Adipose tissue (tissue), 3 donors: ENCODE results near the gene CFAP46. TPM values are rescaled to one million over a fixed set of nuclear protein-coding genes. Genes with fewer than 3 reads are reported as not detected.
"Not testable (repeated sequence)": the region's sequence is repeated elsewhere in the genome, so short reads cannot be mapped to it uniquely, and the experiment has no call there.

Experiments used
- H3K27ac ChIP-seq: one replicate; pipeline ENCODE4 v1.5.1; 2013; ENCODE audit warnings: low read depth, low read length
- WGBS, 3 donors: extraction: QIAGEN DNeasy Blood & Tissue Kit; methylation state at CpG; one replicate each; pipeline ENCODE4 v1.1.7; 2013; 5-methylcytosine and 5-hydroxymethylcytosine counted together
- polyA plus RNA-seq, 3 donors: library from polyadenylated mRNA; stranded (reverse); fragments of 200-250 nt; gene quantifications; one replicate each; pipeline ENCODE4 v1.2.3, GENCODE V29; 2013
- donor health status: healthy with polysubstance abuse.
- donor health status: Bipolar disorder and iron deficiency.
- donor health status: healthy.

Gene CFAP46
- polyA plus RNA-seq, 3 donors = 0.13 to 0.38 TPM; not detected in 1

DNA sequence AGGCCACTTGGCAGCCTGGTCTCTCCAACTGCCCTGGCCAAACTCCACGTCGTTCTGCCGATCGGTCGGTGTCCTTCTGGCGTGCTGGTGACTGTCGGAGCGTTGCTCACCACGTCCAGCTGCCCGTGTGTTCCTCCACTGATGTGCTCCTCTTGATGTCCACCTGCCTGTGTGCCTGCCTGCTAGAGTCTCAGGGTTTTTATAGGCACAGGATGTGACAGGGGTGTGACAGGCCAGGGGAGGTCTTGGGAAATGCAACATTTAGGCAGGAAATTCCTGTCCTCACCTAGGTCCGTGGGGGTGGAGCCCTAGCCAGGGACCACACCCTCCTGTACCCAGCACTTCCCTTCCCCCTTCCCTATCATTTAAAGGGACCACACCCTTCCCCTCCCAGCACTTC, 25.2 kb upstream of the CFAP46 start:
- 31 to 57% (median 45%) methylated on average over 11 of the region's 11 CpGs for WGBS, 3 donors
- H3K27ac ChIP-seq = no peak overlapping the region

DNA sequence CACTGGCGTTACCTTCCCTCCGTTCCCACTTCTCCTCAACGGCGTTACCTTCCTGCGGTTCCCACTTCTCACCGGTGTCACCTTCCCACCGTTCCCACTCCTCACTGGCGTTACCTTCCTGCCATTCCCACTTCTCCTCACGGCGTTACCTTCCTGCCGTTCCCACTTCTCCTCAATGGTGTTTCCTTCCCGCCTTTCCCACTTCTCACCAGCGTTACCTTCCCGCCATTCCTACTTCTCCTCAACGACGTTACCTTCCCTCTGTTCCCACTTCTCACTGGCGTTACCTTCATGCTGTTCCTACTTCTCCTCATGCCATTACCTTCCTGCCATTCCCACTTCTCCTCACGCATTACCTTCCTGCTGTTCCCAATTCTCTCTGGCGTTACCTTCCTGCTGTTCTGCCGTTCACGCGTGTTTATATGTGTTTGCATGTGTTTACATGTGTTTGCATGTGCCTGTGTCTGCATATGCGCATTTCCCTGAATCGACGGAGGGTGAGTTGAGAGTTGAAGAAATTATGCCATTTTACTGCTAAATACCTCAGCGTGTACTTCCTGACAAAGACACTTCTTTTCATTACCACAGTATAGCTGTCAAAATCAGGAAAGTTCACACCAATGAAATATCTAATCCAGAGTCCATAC, 23.2 kb upstream of the CFAP46 start:
- no peak overlapping the region for H3K27ac ChIP-seq
- WGBS, 3 donors = 57 to 72% (median 59%) methylated on average over 26 of the region's 26 CpGs

DNA sequence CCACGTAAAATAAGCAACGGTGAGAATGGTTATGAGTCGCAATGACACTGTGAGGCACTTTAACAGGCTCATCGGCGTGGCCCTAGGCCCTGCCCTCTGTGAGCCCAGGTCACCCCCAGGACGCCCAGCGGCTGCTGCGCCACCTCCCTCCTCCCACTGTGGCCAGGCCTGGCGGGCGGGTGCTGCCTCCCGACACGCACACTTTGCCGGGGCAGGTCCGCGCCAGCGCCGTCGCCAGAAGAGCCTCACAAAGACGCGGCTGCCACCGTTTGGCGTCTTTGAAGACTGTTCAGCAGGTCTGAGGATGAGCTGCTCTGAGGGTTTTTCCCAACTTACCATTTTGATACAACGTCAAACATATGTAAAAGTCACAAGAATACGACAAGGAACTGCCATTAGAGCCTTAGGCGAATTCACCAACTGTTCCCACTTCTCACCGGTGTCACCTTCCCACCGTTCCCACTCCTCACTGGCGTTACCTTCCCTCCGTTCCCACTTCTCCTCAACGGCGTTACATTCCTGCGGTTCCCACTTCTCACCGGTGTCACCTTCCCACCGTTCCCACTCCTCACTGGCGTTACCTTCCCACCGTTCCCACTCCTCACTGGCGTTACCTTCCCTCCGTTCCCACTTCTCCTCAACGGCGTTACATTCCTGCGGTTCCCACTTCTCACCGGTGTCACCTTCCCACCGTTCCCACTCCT, 22.5 kb upstream of the CFAP46 start:
- not testable (repeated sequence) for H3K27ac ChIP-seq
- WGBS, 3 donors = 40 to 72% (median 48%) methylated on average over 43 of the region's 43 CpGs

DNA sequence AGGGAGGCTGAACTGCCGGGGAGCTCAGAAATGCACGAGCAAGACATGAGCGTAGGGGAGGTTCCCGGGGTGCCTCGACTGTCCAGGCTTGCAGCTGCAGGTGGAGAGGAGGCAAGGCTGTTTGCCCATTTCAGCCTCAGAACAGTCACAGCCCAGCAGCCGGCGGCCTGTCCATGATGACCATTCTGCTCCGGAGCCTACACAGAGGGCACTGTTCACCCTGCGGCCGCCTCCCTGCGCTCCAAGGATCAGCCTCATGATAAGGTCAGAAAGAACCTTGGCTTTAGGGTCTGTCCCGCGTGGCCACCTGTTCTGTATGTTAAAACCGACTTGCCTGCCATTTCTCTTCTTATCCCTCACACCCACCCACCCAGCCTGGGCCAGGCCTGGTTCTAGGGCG, 21.9 kb upstream of the CFAP46 start:
- H3K27ac ChIP-seq = no peak overlapping the region
- WGBS, 3 donors = 86 to 93% (median 88%) methylated on average over 15 of the region's 15 CpGs

DNA sequence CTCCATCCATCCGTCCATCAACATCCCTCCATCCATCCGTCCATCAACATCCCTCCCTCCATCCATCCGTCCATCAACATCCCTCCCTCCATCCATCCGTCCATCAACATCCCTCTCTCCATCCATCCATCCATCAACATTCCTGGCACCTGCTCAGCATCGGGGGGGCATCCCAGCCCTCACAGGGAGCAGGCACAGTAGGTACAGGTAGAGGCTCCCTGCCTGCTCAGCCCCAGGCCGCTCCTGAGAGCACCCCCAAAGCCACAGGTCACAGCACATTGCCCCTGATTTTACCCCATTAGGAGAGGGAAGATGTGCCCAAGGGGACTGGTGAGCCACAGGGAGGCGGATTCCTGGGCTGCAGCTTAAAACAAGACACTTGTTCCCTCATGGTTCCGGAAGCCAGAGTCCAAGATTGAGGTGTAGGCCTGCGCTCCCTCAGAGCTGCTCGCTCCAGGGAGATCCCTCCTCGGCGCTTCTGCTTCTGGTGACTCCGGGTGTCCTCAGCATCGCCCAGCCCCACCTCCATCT, 21.1 kb upstream of the CFAP46 start:
- H3K27ac ChIP-seq = no peak overlapping the region
- WGBS, 3 donors = 88 to 95% (median 94%) methylated on average over 14 of the region's 14 CpGs

DNA sequence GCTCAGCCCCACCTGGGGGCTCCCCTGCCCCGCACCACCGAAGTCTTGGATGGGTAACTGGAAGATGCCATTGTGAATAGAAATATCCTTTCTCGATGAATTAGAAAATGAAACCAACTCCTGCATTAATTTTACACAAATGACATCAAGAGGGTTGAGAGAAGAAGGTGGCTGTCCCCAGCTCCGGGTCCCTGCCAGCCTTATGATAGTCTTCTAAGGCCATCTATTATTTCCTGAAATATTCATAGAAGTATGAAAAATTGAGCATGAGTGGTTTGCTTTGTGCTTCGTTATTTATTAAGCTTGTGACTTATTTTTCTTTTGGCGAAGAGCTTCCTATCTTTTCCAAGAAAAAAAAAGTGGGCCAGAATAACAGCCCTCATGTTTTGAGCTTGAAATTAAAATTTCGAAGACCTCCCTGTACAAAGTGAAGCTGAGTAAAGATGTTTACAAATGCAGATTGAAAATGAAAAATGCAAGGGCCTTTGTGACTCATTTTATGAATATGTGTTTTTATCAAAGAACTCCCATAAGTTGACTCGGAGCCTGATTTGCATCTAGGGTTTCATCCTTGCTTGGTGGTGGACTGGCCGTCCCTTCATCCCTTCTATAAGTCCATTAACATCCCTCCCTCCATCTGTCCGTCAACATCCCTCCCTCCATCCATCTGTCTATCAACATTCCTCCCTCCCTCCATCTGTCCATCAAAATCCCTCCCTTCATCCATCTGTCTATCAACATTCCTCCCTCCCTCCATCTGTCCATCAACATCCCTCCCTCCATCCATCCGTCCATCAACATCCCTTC, 20.5 kb upstream of the CFAP46 start:
- 39 to 48% (median 42%) methylated on average over 11 of the region's 11 CpGs for WGBS, 3 donors
- H3K27ac ChIP-seq = no peak overlapping the region

DNA sequence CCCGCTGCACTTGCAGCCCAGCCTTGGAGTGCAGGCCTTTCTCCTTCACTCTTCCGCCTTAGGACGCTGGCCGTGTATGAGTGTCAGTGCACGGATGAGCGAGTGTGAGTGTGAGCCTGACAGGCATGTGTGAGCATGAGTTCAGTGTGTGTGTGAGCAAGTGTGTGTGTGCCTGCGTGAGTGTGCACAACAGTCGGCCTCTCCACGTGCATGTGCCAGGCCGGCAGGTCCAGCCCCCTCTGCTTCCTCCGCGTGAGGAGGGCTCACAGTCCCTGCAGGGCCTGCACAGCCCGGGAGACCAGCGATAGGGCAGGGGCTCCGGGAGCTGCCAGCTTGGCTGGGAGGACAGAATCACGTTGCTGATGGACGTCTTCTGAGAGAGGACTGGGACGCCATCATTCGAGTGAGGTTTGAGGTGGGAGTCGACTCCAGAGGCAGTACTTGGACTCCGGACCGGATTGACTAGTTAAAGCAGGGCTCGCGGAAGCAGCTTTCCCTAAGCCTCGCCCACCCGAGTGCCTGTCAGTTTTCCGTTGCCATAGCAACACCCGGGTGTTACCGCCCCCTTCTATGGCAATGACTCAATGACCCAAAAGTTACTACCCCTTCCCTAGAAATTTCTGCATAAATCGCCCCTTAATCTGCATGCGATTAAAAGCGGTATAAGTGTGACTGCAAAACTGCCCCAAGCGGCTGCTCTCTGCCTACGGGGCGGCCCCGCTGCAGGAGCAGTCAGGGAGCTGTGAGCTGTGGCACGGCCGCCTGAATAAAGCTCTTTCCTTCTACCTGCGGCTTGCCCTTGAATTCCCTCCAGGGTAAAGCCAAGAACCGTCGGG, 19.6 kb upstream of the CFAP46 start:
- no peak overlapping the region for H3K27ac ChIP-seq
- WGBS, 3 donors = 11 to 22% (median 11%) methylated on average over 41 of the region's 41 CpGs

DNA sequence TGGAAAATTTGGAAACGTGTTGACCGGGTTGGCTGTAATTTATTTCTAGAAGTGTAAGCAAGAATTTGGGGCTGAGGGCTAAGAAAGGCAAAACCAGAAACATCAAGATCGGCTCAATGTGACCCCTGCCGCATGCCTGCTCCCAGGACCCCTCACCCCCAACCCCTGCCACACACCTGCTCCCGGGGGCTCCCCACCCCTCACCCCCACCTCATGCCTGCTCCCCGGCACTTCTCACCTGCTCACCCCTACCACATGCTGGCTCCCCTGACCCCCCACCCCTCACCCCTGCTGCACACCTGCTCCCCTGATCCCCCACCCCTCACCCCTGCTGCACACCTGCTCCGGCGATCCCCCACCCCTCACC, 19.0 kb upstream of the CFAP46 start:
- no peak overlapping the region for H3K27ac ChIP-seq
- 60 to 74% (median 72%) methylated on average over 8 of the region's 8 CpGs for WGBS, 3 donors

DNA sequence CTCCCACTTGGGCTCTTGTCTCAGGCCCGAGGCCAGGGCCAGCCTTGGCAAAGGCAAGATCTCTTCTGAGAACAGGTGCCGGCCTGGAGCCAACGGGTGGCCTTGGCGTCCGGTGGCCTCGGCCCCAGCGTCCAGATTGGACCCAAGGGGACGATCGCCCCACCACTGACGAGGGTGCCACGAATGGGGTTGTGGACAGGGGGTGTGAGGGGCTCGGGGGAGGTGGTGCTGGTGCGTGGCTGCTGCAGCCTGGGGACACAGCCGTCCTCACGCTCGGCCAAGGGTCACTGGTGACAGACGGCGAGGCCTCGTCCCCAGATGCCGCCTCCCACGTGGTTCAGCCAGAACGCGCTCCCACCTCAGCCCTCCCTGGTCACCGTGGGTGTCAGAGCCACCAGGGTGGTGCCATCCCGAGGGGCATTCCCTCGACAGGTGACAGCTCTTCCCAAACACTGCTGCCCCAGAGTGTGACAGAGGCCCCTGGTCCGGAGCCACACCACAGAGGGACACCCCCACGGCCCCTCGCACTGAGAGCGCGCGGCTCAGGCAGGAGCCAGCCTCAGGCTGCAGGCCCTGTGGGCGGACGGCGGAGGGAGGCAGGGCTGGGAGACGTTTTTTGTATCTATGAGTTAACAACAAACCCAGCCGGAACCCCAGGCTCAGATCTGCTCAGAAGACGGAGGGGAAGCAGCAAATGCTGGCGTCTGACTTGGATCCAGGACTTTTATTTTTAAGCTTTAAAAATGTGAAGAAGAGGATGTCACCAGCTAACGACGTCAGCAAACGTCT, 18.5 kb upstream of the CFAP46 start:
- 68 to 81% (median 80%) methylated on average over 41 to 42 of the region's 42 CpGs for WGBS, 3 donors

DNA sequence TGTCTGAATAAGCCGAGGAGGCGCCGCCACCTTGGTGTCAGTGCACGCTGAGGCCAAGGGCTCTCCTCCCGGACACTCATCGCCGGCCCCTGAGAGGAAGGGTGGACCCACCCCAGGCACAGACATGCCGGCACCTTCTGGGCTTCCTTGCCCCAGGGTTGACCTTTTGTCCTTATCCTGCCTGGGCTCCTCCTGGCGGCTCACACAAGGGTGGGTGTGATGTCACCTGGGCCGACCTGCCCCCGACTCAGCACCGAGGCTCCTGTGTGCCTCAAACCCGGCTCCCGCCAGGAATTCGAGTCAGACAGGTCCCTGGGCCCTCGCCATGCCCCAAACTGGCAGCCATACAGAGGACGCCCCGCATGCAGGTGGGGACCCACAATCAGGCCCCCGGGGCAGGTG, 17.7 kb upstream of the CFAP46 start:
- WGBS, 3 donors = 65 to 76% (median 68%) methylated on average over 19 of the region's 19 CpGs
- no peak overlapping the region for H3K27ac ChIP-seq

More for the DNA sequence above, 18.5 kb upstream of the CFAP46 start:
- H3K27ac ChIP-seq = no peak overlapping the region

DNA sequence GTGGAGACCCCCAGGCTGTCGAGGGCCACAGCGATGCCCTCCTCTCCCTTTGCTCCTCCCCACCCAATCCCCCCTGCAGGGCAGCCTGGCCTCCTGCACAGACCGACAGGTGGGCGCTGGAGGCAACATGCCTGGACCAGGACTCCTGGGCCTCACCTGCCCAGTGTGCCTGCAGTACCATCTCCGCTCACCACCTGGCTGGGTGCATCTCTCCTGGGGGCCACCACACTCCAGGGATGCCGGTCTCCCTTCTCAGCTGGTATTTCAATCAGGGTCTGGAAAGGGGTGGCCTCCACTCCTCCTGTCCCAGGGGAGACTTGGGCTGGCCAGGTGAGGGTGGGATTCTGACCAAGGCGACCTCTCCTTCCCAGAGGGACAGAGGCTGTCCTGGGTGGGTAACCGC, 17.2 kb upstream of the CFAP46 start:
- 83 to 92% (median 83%) methylated on average over 8 of the region's 8 CpGs for WGBS, 3 donors

DNA sequence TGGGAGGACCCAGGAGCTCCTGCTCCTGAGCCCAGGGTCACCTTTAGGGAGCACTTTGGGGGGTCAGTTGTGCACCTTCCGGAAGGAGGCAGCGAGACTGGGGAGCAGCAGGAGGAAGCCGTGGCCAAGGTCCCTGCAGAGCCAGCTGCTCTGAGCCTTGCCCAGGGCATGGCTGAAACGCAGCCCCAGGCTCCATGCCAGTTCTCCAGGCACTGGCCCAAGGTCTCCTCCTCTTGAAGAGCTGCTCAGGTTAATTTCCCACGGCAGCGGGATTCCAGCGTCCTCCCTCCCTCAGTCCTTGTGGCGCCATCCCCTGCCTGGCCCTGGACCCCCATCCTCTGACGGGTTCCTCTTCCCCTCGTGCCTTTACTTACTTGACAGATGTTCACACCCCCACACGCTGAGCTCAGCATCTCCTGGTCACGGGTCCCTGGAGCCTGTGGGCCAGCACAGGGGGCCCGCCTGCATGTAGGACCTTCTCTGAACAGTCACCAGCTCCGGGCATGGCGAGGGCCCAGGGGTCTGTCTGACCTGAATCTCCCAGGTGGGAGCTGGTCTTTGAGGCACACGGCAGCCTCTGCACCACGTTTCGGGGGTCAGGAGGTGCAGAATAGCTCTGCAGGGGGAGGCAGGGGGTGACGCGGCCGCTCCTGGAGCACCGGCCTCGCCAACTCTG, 16.7 kb upstream of the CFAP46 start:
- no peak overlapping the region for H3K27ac ChIP-seq
- 54 to 70% (median 67%) methylated on average over 22 to 23 of the region's 23 CpGs for WGBS, 3 donors

More for the DNA sequence above, 17.2 kb upstream of the CFAP46 start:
- no peak overlapping the region for H3K27ac ChIP-seq

DNA sequence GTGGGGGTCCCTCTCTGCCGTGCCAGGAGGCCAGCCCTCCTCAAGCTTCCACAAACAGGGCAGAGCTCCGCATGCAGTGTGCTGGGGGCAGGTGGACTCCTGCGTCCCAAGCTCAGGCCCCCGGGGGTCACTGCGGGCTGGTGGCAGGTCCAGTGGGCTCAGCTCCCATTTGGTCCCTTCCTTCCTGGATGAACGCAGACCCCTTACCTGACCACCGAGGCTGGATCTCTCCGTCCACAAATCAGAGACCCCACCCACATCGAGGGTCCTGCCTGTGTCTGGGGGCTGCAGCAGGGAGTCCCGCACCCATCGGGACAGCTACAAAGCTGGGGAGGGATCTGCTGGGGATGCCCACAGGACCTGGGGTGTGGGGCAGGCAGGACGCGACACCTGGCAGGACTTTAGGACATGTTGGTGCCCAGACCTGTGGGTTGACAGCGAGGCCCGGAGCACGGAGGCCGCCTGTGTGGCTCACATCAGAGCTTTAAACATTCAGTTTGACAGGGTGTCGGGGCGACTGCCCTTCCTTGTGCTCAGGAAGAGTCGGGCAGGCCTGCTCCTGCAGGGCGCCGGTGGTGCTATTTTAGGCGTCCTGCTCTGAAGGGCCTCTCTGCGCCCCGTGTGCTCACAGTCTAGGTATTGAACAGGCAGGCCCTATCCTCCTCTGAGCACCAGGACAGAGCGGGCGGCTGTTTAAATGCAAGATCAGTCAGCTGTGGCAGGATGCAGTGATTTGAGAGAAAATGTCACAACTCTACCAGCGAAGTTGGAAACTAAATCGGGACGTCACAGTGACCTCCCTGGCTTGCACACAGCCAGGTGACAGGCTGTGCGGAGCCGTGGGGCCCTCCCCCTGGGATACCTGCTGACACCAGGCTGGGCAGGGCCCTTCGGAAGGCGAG, 15.9 kb upstream of the CFAP46 start:
- H3K27ac ChIP-seq = no peak overlapping the region
- 80 to 86% (median 85%) methylated on average over 34 of the region's 34 CpGs for WGBS, 3 donors

DNA sequence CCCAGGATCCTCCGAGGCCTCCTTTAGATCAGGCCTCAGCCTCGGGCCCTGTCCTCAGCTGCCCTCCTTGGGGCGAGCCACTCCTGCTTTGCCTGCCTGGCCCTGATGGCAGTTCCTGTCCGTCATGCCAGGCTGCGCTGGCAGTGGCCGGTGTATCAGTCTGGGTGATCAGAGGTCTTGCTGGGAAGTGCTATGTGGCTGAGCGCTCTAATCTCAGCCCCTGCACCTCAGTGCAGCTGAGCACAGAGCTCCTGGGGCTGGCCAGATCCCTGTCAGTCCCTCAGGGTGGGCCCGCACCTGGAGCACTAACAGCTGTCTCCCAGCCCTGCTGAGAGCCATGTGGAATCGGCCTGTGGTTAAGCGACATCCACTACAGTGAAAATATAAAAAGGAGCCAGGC, 14.8 kb upstream of the CFAP46 start:
- no peak overlapping the region for H3K27ac ChIP-seq
- 82 to 92% (median 89%) methylated on average over 10 of the region's 10 CpGs for WGBS, 3 donors

DNA sequence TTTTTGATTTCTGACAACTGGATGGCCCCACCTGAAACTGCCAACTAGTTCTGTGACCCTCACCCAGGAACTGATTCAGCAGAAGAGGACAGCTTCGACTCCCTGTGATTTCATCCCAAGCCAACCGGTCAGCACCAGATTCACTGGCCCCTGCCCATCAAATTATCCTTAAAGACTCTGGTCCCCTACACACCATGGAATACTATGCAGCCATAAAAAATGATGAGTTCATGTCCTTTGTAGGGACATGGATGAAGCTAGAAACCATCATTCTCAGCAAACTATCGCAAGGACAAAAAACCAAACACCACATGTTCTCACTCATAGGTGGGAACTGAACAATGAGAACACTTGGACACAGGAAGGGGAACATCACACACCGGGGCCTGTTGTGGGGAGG, 13.9 kb upstream of the CFAP46 start:
- 91 to 92% (median 92%) methylated on average over 3 of the region's 4 CpGs for WGBS, 3 donors

DNA sequence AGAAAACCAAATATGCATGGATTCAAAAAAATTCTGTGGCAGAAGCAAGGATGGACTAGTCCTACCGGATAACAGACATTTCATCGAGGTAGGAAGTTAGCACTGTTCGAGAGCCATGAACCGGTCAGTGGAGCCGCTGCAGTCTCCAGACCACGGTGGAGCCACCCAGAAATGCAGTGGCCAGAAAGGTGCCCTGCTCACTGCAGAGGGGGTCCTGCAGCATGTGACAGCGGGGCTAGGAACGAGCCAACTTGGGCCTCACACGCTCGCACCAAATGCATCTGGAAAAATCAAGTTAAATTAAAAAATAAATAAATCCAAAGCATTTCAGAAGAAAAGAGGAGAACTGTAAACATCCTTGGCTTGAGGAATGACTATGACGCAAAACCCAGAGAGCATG, 13.1 kb upstream of the CFAP46 start:
- H3K27ac ChIP-seq = no peak overlapping the region
- 87 to 91% (median 90%) methylated on average over 11 of the region's 11 CpGs for WGBS, 3 donors

More for the DNA sequence above, 13.9 kb upstream of the CFAP46 start:
- H3K27ac ChIP-seq = not testable (repeated sequence)
